B cell (primary cell): Measurements from ENCODE around the gene TMEM150A. TPM values are rescaled to one million over a fixed set of nuclear protein-coding genes. Genes with fewer than 3 reads are reported as not detected.

ENCODE experiments used
- ATAC-seq: fragments of 200-7000 bp; cut with Tn5 transposase; one replicate; pipeline ENCODE4 v1.10.0; 2021; ENCODE audit warnings: low read depth, mild to moderate bottlenecking, moderate number of reproducible peaks, moderate library complexity
- CTCF ChIA-PET: fragments of 350-600 bp; sonication (Branson Sonifier 250); formaldehyde crosslinking; loops from one replicate; lab custom pipeline; 2021; ENCODE audit warnings: antibody characterized with exemption, inconsistent platforms; lab: Charles Lee
- POLR2A ChIA-PET: fragments of 350-600 bp; sonication (Branson Sonifier 250); formaldehyde crosslinking; loops from one replicate; lab custom pipeline; 2021; ENCODE audit warnings: antibody characterized with exemption; lab: Charles Lee
- DNase-seq: peaks from one replicate; pipeline ENCODE4 v3.0.0; 2013
- H2AFZ ChIP-seq: 2 replicates; pipeline ENCODE4 v1.6.1; 2012; ENCODE audit warnings: mild to moderate bottlenecking, low read depth, low read length; ENCODE audit not compliant: insufficient read depth, poor library complexity, severe bottlenecking
- H3K27ac ChIP-seq, 2 donors: 1 replicate in 1 of 2; 2 replicates in 1 of 2; pipeline ENCODE4 v1.5.1; 2012 to 2013; ENCODE audit warnings: low read length in 2 of 2, mild to moderate bottlenecking in 2 of 2, moderate library complexity in 1 of 2
- H3K27me3 ChIP-seq, 4 experiments: fragments of 200-600 bp in 1 of 4; sonication (generic) in 1 of 4; replicated peaks in 1 of 4; 1 replicate in 2 of 4; 2 replicates in 2 of 4; pipeline versions ENCODE4 v1.6.1 to v1.7.0; 2013 to 2016; ENCODE audit warnings: low read length in 3 of 4, mild to moderate bottlenecking in 2 of 4, mixed read lengths in 1 of 4, moderate library complexity in 1 of 4; ENCODE audit not compliant: insufficient read depth in 4 of 4, control insufficient read depth in 3 of 4; ENCODE audit errors: control extremely low read depth in 1 of 4
- H3K36me3 ChIP-seq, 2 experiments: replicated peaks in 1 of 2; 1 replicate in 1 of 2; 2 replicates in 1 of 2; pipeline versions ENCODE4 v1.6.1 to v1.7.1; 2013; ENCODE audit warnings: low read length in 1 of 2; ENCODE audit not compliant: insufficient read depth in 2 of 2, control insufficient read depth in 1 of 2; ENCODE audit errors: control extremely low read depth in 1 of 2, extremely low read depth in 1 of 2
- H3K4me1 ChIP-seq, 2 donors: fragments of 200-600 bp in 1 of 2; sonication (generic) in 1 of 2; 1 replicate in 1 of 2; 2 replicates in 1 of 2; pipeline versions ENCODE4 v1.5.1 to v1.6.1; 2013 to 2017; ENCODE audit warnings: low read length in 2 of 2; ENCODE audit not compliant: control insufficient read depth in 2 of 2, insufficient read depth in 2 of 2
- H3K4me2 ChIP-seq: replicated peaks from 2 replicates; pipeline ENCODE3; 2012; ENCODE audit warnings: mild to moderate bottlenecking, low read depth, low read length; ENCODE audit not compliant: poor library complexity, severe bottlenecking
- H3K4me3 ChIP-seq, 5 experiments: fragments of 200-600 bp in 1 of 5; sonication (generic) in 1 of 5; 1 replicate in 3 of 5; 2 replicates in 2 of 5; pipeline versions ENCODE4 v1.5.1 to v1.7.0; 2011 to 2016; ENCODE audit warnings: low read length in 4 of 5, mild to moderate bottlenecking in 4 of 5, low read depth in 2 of 5, control low read depth in 1 of 5, moderate library complexity in 1 of 5; ENCODE audit not compliant: insufficient read depth in 1 of 5; ENCODE audit errors: control extremely low read depth in 1 of 5, extremely low read depth in 1 of 5
- H3K79me2 ChIP-seq: fragments of 200-600 bp; sonication (generic); one replicate; pipeline ENCODE4 v1.6.0; 2016; ENCODE audit warnings: low read length; ENCODE audit not compliant: control insufficient read depth, insufficient read depth
- H3K9ac ChIP-seq: fragments of 200-600 bp; sonication (generic); 2 replicates; pipeline ENCODE4 v1.6.1; 2017; ENCODE audit warnings: mild to moderate bottlenecking, low read length, moderate library complexity
- H3K9me3 ChIP-seq, 3 donors: one replicate each; pipeline versions ENCODE4 v1.6.1 to v1.7.1; 2013; ENCODE audit warnings: low read length in 2 of 3; ENCODE audit not compliant: control insufficient read depth in 2 of 3, insufficient read depth in 1 of 3; ENCODE audit errors: control extremely low read depth in 1 of 3
- H4K20me1 ChIP-seq: 2 replicates; pipeline ENCODE4 v1.6.0; 2012; ENCODE audit warnings: mild to moderate bottlenecking, low read length; ENCODE audit not compliant: insufficient read depth, control insufficient read depth, poor library complexity, severe bottlenecking
- H3K27ac Mint-ChIP-seq: one replicate; pipeline ENCODE4 v1.8.0; 2021; ENCODE audit warnings: mixed read lengths
- H3K27me3 Mint-ChIP-seq: one replicate; pipeline ENCODE4 v1.8.0; 2021; ENCODE audit warnings: mixed read lengths
- H3K4me1 Mint-ChIP-seq: one replicate; pipeline ENCODE4 v1.8.0; 2021; ENCODE audit warnings: mixed read lengths
- H3K4me3 Mint-ChIP-seq: one replicate; pipeline ENCODE4 v1.8.0; 2021; ENCODE audit warnings: mixed read lengths
- H3K9me3 Mint-ChIP-seq: one replicate; pipeline ENCODE4 v1.8.0; 2022; ENCODE audit warnings: mixed read lengths; ENCODE audit not compliant: insufficient read depth
- CTCF ChIP-seq: fragments of 200-600 bp; IDR thresholded peaks from one replicate; pipeline ENCODE4 v1.8.0; 2022; ENCODE audit warnings: antibody characterized with exemption, mild to moderate bottlenecking
- EZH2 ChIP-seq: IDR thresholded peaks from 2 replicates; pipeline ENCODE4 v1.6.1; 2012; ENCODE audit warnings: borderline replicate concordance, low read depth, mild to moderate bottlenecking, moderate library complexity, low read length; ENCODE audit not compliant: insufficient read depth, poor library complexity, severe bottlenecking
- WGBS: methylation state at CpG from one replicate; pipeline ENCODE4 v1.1.5; 2013; ENCODE audit warnings: missing lambda C conversion rate; ENCODE audit not compliant: insufficient coverage; 5-methylcytosine and 5-hydroxymethylcytosine counted together
- intact Hi-C: fragments of 100-400 bp; cut with micrococcal nuclease; formaldehyde crosslinking; loops from one replicate; pipeline ENCODE4 v1.10.0; 2022
- polyA plus RNA-seq: library from polyadenylated mRNA; depleted of rRNA; stranded (reverse); fragments of >200 nt; gene quantifications from 2 replicates; pipeline ENCODE4 v1.2.3, GENCODE V29; 2012
- total RNA-seq, 2 donors: library from RNA; stranded (reverse); fragments of 120-200 nt in 1 of 2; gene quantifications; 1 replicate in 1 of 2; 2 replicates in 1 of 2; pipeline versions ENCODE4 v1.2.3 to v1.2.4, GENCODE V29; 2013 to 2022

TMEM150A gene
- total and polyA plus RNA-seq, 2 donors (not counting 1 experiment from before 2014, with no cell fraction given), result 23.0 to 26.4 TPM

GRCh38 chr2:85613717-85614515 is 11.4 kb upstream of the TMEM150A start:
- H3K4me2 ChIP-seq, result no peak overlapping the region
- peaks cover 23 to 40% of the 10 kb centered on the region in 2 donors for H3K4me1 ChIP-seq
- no peaks in the 10 kb centered on the region for H3K9me3 ChIP-seq
- TF ChIP-seq CTCF (no peak), EZH2 (no peak)
- Mint-ChIP-seq H3K4me3 (peak overlapping the region; percentile 32), H3K27ac (peak overlapping the region; percentile 63), H3K4me1 (peaks cover 35% of the 10 kb centered on the region), H3K27me3 (no peaks in the 10 kb centered on the region), H3K9me3 (no peaks in the 10 kb centered on the region)
- DNase-seq (no peak), ATAC-seq (no peak)
- peaks cover 22% of the 10 kb centered on the region for H4K20me1 ChIP-seq
- H2AFZ ChIP-seq, result no peak overlapping the region
- CTCF ChIA-PET, result no interaction called here
- H3K79me2 ChIP-seq, result peaks cover 41% of the 10 kb centered on the region
- intact Hi-C loops, result loop anchor here (2.0 to 10.0 kb wide), 2 partner anchors 19 to 491 kb away; partner anchors contain the start of genes POLR1A, PTCD3 and RNF181
- H3K36me3 ChIP-seq, result peaks cover 2 to 12% of the 10 kb centered on the region in 2 experiments
- POLR2A ChIA-PET, result interaction anchor here (1.6 kb wide), 1 partner anchor 18 kb away, joined by 4 read pairs; the partner anchor contains the start of gene RNF181
- no peak overlapping the region for H3K4me3 ChIP-seq
- no peak overlapping the region for H3K27ac ChIP-seq
- no peaks in the 10 kb centered on the region for H3K27me3 ChIP-seq
- H3K9ac ChIP-seq, result no peak overlapping the region
- 95% methylated on average over 8 of the region's 10 CpGs for WGBS
